K562 (cell line): ENCODE measurements around the gene DYNLT2. TPM values are rescaled to one million over a fixed set of nuclear protein-coding genes. Genes with fewer than 3 reads are reported as not detected.
A peak's percentile ranks its signal among the peaks of the same experiment; 100 is the strongest.

Source experiments
- HDAC2 ChIP-seq: fragments of 450-650 bp; IDR thresholded peaks from 2 replicates; pipeline ENCODE4 v1.6.1; 2016; ENCODE audit warnings: mild to moderate bottlenecking
- KDM5B ChIP-seq: fragments of 200-600 bp; sonication (generic); IDR thresholded peaks from 2 replicates; pipeline ENCODE4 v1.6.1; 2012; ENCODE audit warnings: low read depth, mild to moderate bottlenecking, moderate library complexity, low read length, control low read depth, inconsistent platforms; ENCODE audit not compliant: insufficient replicate concordance
- MCM5 ChIP-seq: fragments of 450-650 bp; IDR thresholded peaks from 2 replicates; pipeline ENCODE4 v1.6.1; 2016; ENCODE audit warnings: low read depth
- MTA2 ChIP-seq: fragments of 450-650 bp; IDR thresholded peaks from 2 replicates; pipeline ENCODE4 v1.6.1; 2016; ENCODE audit warnings: low read depth
- MTF1 ChIP-seq: fragments of 250-450 bp; sonication (Bioruptor Pico); IDR thresholded peaks from 2 replicates; pipeline ENCODE4 v1.9.0; 2021; ENCODE audit warnings: moderate library complexity, mild to moderate bottlenecking, inconsistent platforms, borderline replicate concordance
- NCOA1 ChIP-seq: fragments of 450-650 bp; IDR thresholded peaks from 2 replicates; pipeline ENCODE4 v1.6.1; 2016; ENCODE audit warnings: low read depth
- NFE2L1 ChIP-seq: fragments of 450-650 bp; IDR thresholded peaks from 2 replicates; pipeline ENCODE4 v1.6.1; 2016; ENCODE audit warnings: missing genetic modification characterization, low read depth, mild to moderate bottlenecking, missing compliant biosample characterization, moderate library complexity, borderline replicate concordance
- NR2F6 ChIP-seq: fragments of 450-650 bp; formaldehyde crosslinking; IDR thresholded peaks from 2 replicates; pipeline ENCODE4 v1.4.0; 2020; ENCODE audit warnings: mild to moderate bottlenecking
- RB1 ChIP-seq: fragments of 450-650 bp; IDR thresholded peaks from 2 replicates; pipeline ENCODE4 v1.6.1; 2017; ENCODE audit warnings: low read depth, mild to moderate bottlenecking
- RBM14 ChIP-seq: fragments of 200-400 bp; formaldehyde crosslinking; IDR thresholded peaks from 2 replicates; pipeline ENCODE4 v1.6.1; 2018; ENCODE audit warnings: low read depth, mild to moderate bottlenecking, low read length, moderate library complexity, borderline replicate concordance; ENCODE audit not compliant: insufficient read depth
- RCOR1 ChIP-seq, 2 experiments: IDR thresholded peaks; 2 replicates each; pipeline ENCODE4 v1.6.1; 2012; ENCODE audit warnings: low read depth in 2 of 2, low read length in 2 of 2, borderline replicate concordance in 1 of 2, improper control_type of control experiment in 1 of 2
- SFPQ ChIP-seq: fragments of 200-400 bp; formaldehyde crosslinking; IDR thresholded peaks from 2 replicates; pipeline ENCODE4 v1.6.1; 2017; ENCODE audit warnings: mild to moderate bottlenecking, low read depth, low read length, moderate library complexity
- TEAD1 ChIP-seq, 2 experiments: fragments of 450-650 bp in 1 of 2; sonication (generic) in 1 of 2; formaldehyde crosslinking; IDR thresholded peaks; 2 replicates each; pipeline versions ENCODE4 v1.4.0 to v1.8.0; 2020 to 2022; ENCODE audit warnings: mild to moderate bottlenecking in 2 of 2, missing genetic modification reagents in 1 of 2
- TFAP4 ChIP-seq: sonication (generic); formaldehyde crosslinking; IDR thresholded peaks from 2 replicates; pipeline ENCODE4 v1.8.0; 2022; ENCODE audit warnings: missing genetic modification reagents, mild to moderate bottlenecking, moderate library complexity, borderline replicate concordance
- THRB ChIP-seq: fragments of 450-650 bp; formaldehyde crosslinking; conservative IDR thresholded peaks from 2 replicates; pipeline ENCODE4 v1.4.0; 2022; ENCODE audit warnings: mild to moderate bottlenecking, missing genetic modification characterization
- TOE1 ChIP-seq, 2 experiments: fragments of 450-650 bp in 1 of 2; sonication (generic) in 1 of 2; formaldehyde crosslinking in 1 of 2; IDR thresholded peaks; 2 replicates each; pipeline versions ENCODE4 v1.7.1 to v1.8.0; 2016 to 2022; ENCODE audit warnings: borderline replicate concordance in 2 of 2, mild to moderate bottlenecking in 2 of 2, antibody characterized with exemption in 1 of 2, inconsistent platforms in 1 of 2, low read depth in 1 of 2, missing genetic modification reagents in 1 of 2, moderate library complexity in 1 of 2
- ZBTB43 ChIP-seq: sonication (generic); formaldehyde crosslinking; IDR thresholded peaks from 2 replicates; pipeline ENCODE4 v1.8.0; 2023; ENCODE audit warnings: mild to moderate bottlenecking, missing genetic modification reagents
- ZKSCAN1 ChIP-seq: fragments of 150-350 bp; IDR thresholded peaks from 2 replicates; pipeline ENCODE4 v1.6.1; 2016; ENCODE audit warnings: low read depth, low read length
- polyA plus RNA-seq, 8 experiments: library from polyadenylated mRNA; depleted of rRNA in 4 of 8; stranded (reverse) in 5 of 8; unstranded in 3 of 8; fragments of >200 nt; fragmentation: Nextera tagmentation in 2 of 8; fragmentation: Illumina TruSeq in 1 of 8; extraction: Ambion mirVana in 2 of 8; extraction: Trizol in 1 of 8; gene quantifications; 2 replicates each; pipeline versions ENCODE4 v1.2.1 to v1.2.3, GENCODE V29; 2011 to 2014; ENCODE audit warnings: inconsistent platforms in 1 of 8, missing spikeins in 1 of 8
- total RNA-seq, 7 experiments: library from RNA; depleted of rRNA in 6 of 7; stranded (reverse); fragments of >200 nt in 6 of 7; fragmentation: Illumina TruSeq in 2 of 7; extraction: Trizol in 2 of 7; gene quantifications; 2 replicates each; pipeline versions ENCODE4 v1.2.1 to v1.2.3, GENCODE V29; 2011 to 2021; ENCODE audit warnings: low replicate concordance in 1 of 7
- TF ChIP-seq, protein P1 (sequence below): sonication (generic); formaldehyde crosslinking; IDR thresholded peaks from 2 replicates; pipeline ENCODE4 v1.8.1; 2022; ENCODE audit warnings: missing genetic modification reagents

Gene DYNLT2
- total and polyA plus RNA-seq, 9 of the 15 experiments (the other 6 are each of a cell fraction or from before 2014, with no cell fraction given): 2.0 to 12.8 (median 6.3) TPM

DNA sequence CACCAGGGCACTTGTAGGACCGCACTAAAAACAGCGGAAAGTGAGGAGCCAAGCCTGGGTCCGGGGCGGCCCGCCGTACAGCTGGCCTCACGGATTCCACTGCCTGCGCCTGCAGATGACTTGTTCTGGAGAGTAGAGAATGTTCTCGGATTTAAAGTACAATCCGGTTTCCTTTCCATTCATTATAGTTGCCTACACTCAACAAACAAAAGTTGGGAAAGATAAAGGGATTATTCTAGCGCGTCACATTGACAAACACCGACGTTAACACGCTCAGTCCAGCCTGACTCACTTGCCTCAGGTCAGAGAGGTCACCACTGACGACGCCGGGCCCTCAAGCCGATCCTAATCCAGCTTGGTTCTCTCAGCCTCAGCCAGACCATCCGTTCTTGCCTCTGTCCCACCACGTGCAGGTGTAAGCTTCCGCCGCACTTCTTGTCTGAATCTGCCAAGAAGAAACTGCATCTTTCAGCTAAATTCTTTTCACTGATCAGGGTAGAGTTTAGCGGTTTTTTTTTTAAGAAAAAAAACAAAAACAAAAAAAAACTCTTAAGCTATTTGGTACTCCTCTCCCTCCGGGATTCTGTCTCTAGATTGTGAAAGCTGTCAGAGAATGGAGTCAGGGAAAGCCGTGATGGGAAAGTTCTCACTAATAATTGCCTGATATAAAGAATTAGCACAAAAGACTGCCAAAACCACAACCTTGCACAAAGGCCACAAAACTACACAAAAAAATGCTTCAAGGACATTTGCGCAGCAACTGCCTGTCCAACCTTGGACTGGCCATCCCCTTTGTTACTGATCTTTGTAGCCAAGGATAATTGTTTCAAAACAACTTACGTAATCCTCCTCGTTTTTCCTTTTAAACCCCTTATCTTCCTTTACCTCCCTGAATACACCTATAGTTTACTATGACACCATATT, 26.0 kb downstream of the DYNLT2 start (continued):
- no peak for TF ChIP-seq SFPQ
- TF ChIP-seq ZKSCAN1: no peak
- TF ChIP-seq, protein P1, sequence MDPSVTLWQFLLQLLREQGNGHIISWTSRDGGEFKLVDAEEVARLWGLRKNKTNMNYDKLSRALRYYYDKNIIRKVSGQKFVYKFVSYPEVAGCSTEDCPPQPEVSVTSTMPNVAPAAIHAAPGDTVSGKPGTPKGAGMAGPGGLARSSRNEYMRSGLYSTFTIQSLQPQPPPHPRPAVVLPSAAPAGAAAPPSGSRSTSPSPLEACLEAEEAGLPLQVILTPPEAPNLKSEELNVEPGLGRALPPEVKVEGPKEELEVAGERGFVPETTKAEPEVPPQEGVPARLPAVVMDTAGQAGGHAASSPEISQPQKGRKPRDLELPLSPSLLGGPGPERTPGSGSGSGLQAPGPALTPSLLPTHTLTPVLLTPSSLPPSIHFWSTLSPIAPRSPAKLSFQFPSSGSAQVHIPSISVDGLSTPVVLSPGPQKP (CRISPR knock-in tag): no peak
- TF ChIP-seq HDAC2: peak; percentile 77
- peak; percentile 65; the same call in 1 of the 2 replicates for TF ChIP-seq TOE1 (IDR thresholded peaks at IDR 0.05; ENCODE audit: borderline replicate concordance)
- TF ChIP-seq TOE1 (CRISPR knock-in tag; IDR thresholded peaks at IDR 0.05; ENCODE audit: borderline replicate concordance, low read depth): peak; percentile 55; the same call in 1 of the 2 replicates
- TF ChIP-seq TEAD1 (CRISPR knock-in tag; IDR thresholded peaks at IDR 0.05): peak; percentile 8 to 34; a peak in 1 of 4 replicates
- TF ChIP-seq NFE2L1 (tag): no peak
- no peak for TF ChIP-seq TFAP4 (CRISPR knock-in tag)
- 0 out of 2 replicates have a peak, but pooled peaks have one; percentile 8 for TF ChIP-seq MTA2
- TF ChIP-seq RBM14: no peak
- no peak for TF ChIP-seq THRB (CRISPR knock-in tag)
- no peak for TF ChIP-seq MTF1 (CRISPR knock-in tag)
- TF ChIP-seq RB1: no peak
- TF ChIP-seq RCOR1 (IDR thresholded peaks at IDR 0.05; ENCODE audit: borderline replicate concordance in 1 of 2, low read depth in 2 of 2, low read length in 2 of 2): peak in 1 of 2 experiments; percentile 70; a peak in 2 of 4 replicates
- peak; percentile 14 for TF ChIP-seq KDM5B
- no peak for TF ChIP-seq ZBTB43 (CRISPR knock-in tag)
- no peak for TF ChIP-seq NR2F6 (CRISPR knock-in tag)
- no peak for TF ChIP-seq MCM5
- TF ChIP-seq NCOA1: no peak
